HEK293T (cell line): Measurements from ENCODE around the gene RBBP8NL.

Experiments used
- BHLHE40 ChIP-seq: fragments of 450-650 bp; IDR thresholded peaks from 2 replicates; pipeline ENCODE4 v1.6.1; 2016; ENCODE audit warnings: mild to moderate bottlenecking, moderate library complexity, borderline replicate concordance
- HDGF ChIP-seq: fragments of 450-650 bp; IDR thresholded peaks from 2 replicates; pipeline ENCODE4 v1.6.1; 2017; ENCODE audit warnings: antibody characterized with exemption, borderline replicate concordance
- PKNOX1 ChIP-seq: fragments of 450-650 bp; IDR thresholded peaks from 2 replicates; pipeline ENCODE4 v1.6.1; 2016
- SP1 ChIP-seq: fragments of 450-650 bp; IDR thresholded peaks from 2 replicates; pipeline ENCODE4 v1.6.1; 2017

- TF ChIP-seq BHLHE40, result no peak
- no peak for TF ChIP-seq SP1
- TF ChIP-seq HDGF, result no peak
- TF ChIP-seq PKNOX1, result no peak
Observed at GRCh38 chr20:62372042-62372993, 55.0 kb downstream of the RBBP8NL start.
